Esophagus muscularis mucosa (tissue), 4 donors: ENCODE data around the gene RNF43. TPM values are rescaled to one million over a fixed set of nuclear protein-coding genes. Genes with fewer than 3 reads are reported as not detected.

Experiments used
- DNase-seq: peaks from one replicate; pipeline ENCODE4 v3.0.0-alpha.2; 2017; ENCODE audit errors: extremely low spot score
- H3K27ac ChIP-seq, 4 donors: fragments of 200-600 bp; sonication (generic); replicated peaks in 1 of 4; 1 replicate in 3 of 4; 2 replicates in 1 of 4; pipeline ENCODE4 v1.5.1; 2016 to 2019; ENCODE audit warnings: mild to moderate bottlenecking in 1 of 4
- H3K27me3 ChIP-seq, 4 donors: fragments of 200-600 bp; sonication (generic); one replicate each; pipeline versions ENCODE4 v1.5.1 to v1.6.0; 2016 to 2019
- H3K36me3 ChIP-seq, 4 donors: fragments of 200-600 bp; sonication (generic); one replicate each; pipeline ENCODE4 v1.5.1; 2016 to 2019
- H3K4me1 ChIP-seq, 4 donors: fragments of 200-600 bp; sonication (generic); one replicate each; pipeline ENCODE4 v1.5.1; 2016 to 2019
- H3K4me3 ChIP-seq, 4 donors: fragments of 200-600 bp; sonication (generic); 1 replicate in 2 of 4; 2 replicates in 2 of 4; pipeline ENCODE4 v1.5.1; 2016 to 2019; ENCODE audit warnings: mild to moderate bottlenecking in 4 of 4, moderate library complexity in 1 of 4
- H3K9me3 ChIP-seq, 4 donors: fragments of 200-600 bp; sonication (generic); 1 replicate in 3 of 4; 2 replicates in 1 of 4; pipeline ENCODE4 v1.5.1; 2016 to 2019
- CTCF ChIP-seq, 3 experiments: fragments of 200-600 bp in 2 of 3; fragments of 450-650 bp in 1 of 3; sonication (generic) in 2 of 3; IDR thresholded peaks; one replicate each; pipeline ENCODE4 v1.5.1; 2017 to 2019; ENCODE audit warnings: antibody characterized with exemption in 3 of 3, mild to moderate bottlenecking in 2 of 3, moderate library complexity in 1 of 3
- EP300 ChIP-seq: sonication (generic); formaldehyde crosslinking; IDR thresholded peaks from one replicate; pipeline ENCODE4 v1.6.1; 2017; ENCODE audit warnings: antibody characterized with exemption
- POLR2A ChIP-seq: fragments of 450-650 bp; IDR thresholded peaks from one replicate; pipeline ENCODE4 v1.6.1; 2017; ENCODE audit warnings: antibody characterized with exemption, moderate library complexity, mild to moderate bottlenecking, low read depth
- POLR2AphosphoS5 ChIP-seq, 2 donors: sonication (generic); formaldehyde crosslinking; IDR thresholded peaks; one replicate each; pipeline ENCODE4 v1.6.1; 2017; ENCODE audit warnings: antibody characterized with exemption in 2 of 2
- WGBS: methylation state at CpG from one replicate; pipeline ENCODE4 v1.1.5; 2018; 5-methylcytosine and 5-hydroxymethylcytosine counted together
- intact Hi-C: fragments of 100-400 bp; cut with DNase I; formaldehyde crosslinking; loops from one replicate; pipeline ENCODE4 v1.15.1; 2023
- total RNA-seq, 4 donors: library from RNA; depleted of rRNA; stranded (reverse); fragments of >200 nt; gene quantifications; one replicate each; pipeline versions ENCODE4 v1.1.0 to v1.2.1, GENCODE V29; 2016

RNF43 gene
- total RNA-seq, 4 donors from 2014 or later = under 0.01 to 0.26 (median 0.11) TPM; not detected in 1

- intact Hi-C loops = no loop called here
- no peak for DNase-seq
- TF ChIP-seq EP300 = no peak
- TF ChIP-seq POLR2A = no peak
- no peak for TF ChIP-seq CTCF (IDR thresholded peaks at IDR 0.05)
- TF ChIP-seq POLR2AphosphoS5 (IDR thresholded peaks at IDR 0.05) = no peak
- Histone ChIP-seq H3K4me1 (no peaks in the 10 kb centered on the region), H3K27me3 (no peaks in the 10 kb centered on the region), H3K36me3 (no peaks in the 10 kb centered on the region), H3K9me3 (no peaks in the 10 kb centered on the region), H3K27ac (no peak overlapping the region), H3K4me3 (no peak overlapping the region)
- 67% methylated on average over 2 of the region's 2 CpGs for WGBS
Measured at GRCh38 chr17:58375811-58376210, 41.5 kb downstream of the RNF43 start.

GRCh38 chr17:58375256-58375655 is 42.1 kb downstream of the RNF43 start:
- intact Hi-C loops = no loop called here

DNA sequence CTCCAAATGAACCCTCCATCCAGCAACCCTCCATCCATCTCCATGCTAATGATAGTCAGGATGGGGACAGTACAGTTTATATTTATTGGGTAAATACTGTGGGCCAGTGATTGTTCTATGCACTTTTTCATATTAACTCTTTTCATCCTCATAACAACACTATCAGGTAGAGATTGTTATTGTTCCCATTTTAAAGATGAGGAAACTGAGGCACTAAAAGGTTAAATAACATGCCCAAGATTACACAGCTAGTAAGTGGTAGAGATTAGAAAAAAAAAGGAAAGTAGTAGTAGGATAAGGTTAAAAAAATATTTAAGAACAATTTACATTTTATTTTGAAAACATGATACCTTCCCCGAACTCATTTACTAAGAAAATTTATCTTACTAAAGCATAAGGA is 43.4 kb downstream of the RNF43 start:
- Histone ChIP-seq H3K27ac (no peak overlapping the region), H3K9me3 (no peaks in the 10 kb centered on the region), H3K4me1 (no peaks in the 10 kb centered on the region), H3K4me3 (no peak overlapping the region), H3K36me3 (no peaks in the 10 kb centered on the region), H3K27me3 (no peaks in the 10 kb centered on the region)
- no peak for TF ChIP-seq EP300
- TF ChIP-seq POLR2A = no peak
- TF ChIP-seq CTCF (IDR thresholded peaks at IDR 0.05) = no peak
- TF ChIP-seq POLR2AphosphoS5 (IDR thresholded peaks at IDR 0.05) = no peak
- intact Hi-C loops = no loop called here
- no peak for DNase-seq
- WGBS = 85% methylated on average over 1 of the region's 1 CpG

More at GRCh38 chr17:58375256-58375655, 42.1 kb downstream of the RNF43 start:
- TF ChIP-seq POLR2AphosphoS5 (IDR thresholded peaks at IDR 0.05) (no peak), CTCF (IDR thresholded peaks at IDR 0.05) (no peak), POLR2A (no peak), EP300 (no peak)
- Histone ChIP-seq H3K9me3 (no peaks in the 10 kb centered on the region), H3K27ac (no peak overlapping the region), H3K4me1 (no peaks in the 10 kb centered on the region), H3K4me3 (no peak overlapping the region), H3K36me3 (no peaks in the 10 kb centered on the region), H3K27me3 (no peaks in the 10 kb centered on the region)
- WGBS = 70% methylated on average over 5 of the region's 5 CpGs
- no peak for DNase-seq

- 89% methylated on average over 5 of the region's 5 CpGs for WGBS
- no peak overlapping the region for H3K4me3 ChIP-seq
- no peak for TF ChIP-seq CTCF (IDR thresholded peaks at IDR 0.05)
- H3K27me3 ChIP-seq = no peaks in the 10 kb centered on the region
- H3K36me3 ChIP-seq = no peaks in the 10 kb centered on the region
- no peaks in the 10 kb centered on the region for H3K9me3 ChIP-seq
- no peak overlapping the region for H3K27ac ChIP-seq
- H3K4me1 ChIP-seq = no peaks in the 10 kb centered on the region
- intact Hi-C loops = no loop called here
- DNase-seq = no peak
Measured at GRCh38 chr17:58373003-58373402, 44.3 kb downstream of the RNF43 start.

DNA sequence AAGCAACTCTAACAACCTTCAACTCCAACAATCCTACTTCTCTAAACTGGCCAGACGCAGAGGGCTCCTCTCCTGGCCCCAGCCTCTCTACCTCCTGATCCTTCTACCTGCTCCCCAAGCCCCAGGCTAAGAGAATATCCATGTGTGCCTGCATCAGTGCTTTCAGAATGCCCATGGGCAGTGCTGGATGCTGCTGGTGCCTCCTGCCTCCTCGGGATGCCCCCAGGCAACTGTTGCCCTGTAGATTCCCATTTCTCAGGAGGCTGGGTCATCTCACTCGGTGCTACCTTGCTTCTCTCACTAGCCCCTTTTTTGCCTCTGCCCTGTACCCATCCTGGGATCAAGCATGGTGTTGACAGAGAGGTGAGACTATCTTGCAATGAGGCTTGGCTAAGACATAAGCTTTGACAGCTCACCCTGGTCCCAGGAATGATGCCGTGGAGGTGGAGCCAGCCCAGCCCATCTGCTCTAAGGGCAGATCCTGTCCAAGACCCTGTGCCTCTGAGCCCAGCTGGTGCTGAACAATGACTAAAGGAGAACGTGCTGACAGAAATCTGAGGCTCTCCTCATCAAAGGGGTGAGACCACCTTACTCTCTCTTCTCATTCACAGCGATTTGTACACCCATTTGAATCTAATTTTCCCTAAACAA is 45.9 kb downstream of the RNF43 start:
- H3K4me3 ChIP-seq = no peak overlapping the region
- H3K36me3 ChIP-seq = no peaks in the 10 kb centered on the region
- H3K27me3 ChIP-seq = no peaks in the 10 kb centered on the region
- WGBS = 89% methylated on average over 5 of the region's 6 CpGs
- H3K4me1 ChIP-seq = no peaks in the 10 kb centered on the region
- intact Hi-C loops = no loop called here
- H3K9me3 ChIP-seq = no peaks in the 10 kb centered on the region
- TF ChIP-seq EP300 = no peak
- no peak for TF ChIP-seq POLR2A
- no peak for TF ChIP-seq CTCF (IDR thresholded peaks at IDR 0.05)
- TF ChIP-seq POLR2AphosphoS5 (IDR thresholded peaks at IDR 0.05) = no peak
- no peak for DNase-seq
- no peak overlapping the region for H3K27ac ChIP-seq
